Activated T-cell treated with anti-CD3 and anti-CD28 coated beads for 48 hours (primary cell): ENCODE results near the gene CDC37L1.

Experiments used
- DNase-seq: peaks from one replicate; pipeline ENCODE4 v3.0.0-alpha.2; 2020; ENCODE audit warnings: low read depth

Gene CDC37L1

DNA sequence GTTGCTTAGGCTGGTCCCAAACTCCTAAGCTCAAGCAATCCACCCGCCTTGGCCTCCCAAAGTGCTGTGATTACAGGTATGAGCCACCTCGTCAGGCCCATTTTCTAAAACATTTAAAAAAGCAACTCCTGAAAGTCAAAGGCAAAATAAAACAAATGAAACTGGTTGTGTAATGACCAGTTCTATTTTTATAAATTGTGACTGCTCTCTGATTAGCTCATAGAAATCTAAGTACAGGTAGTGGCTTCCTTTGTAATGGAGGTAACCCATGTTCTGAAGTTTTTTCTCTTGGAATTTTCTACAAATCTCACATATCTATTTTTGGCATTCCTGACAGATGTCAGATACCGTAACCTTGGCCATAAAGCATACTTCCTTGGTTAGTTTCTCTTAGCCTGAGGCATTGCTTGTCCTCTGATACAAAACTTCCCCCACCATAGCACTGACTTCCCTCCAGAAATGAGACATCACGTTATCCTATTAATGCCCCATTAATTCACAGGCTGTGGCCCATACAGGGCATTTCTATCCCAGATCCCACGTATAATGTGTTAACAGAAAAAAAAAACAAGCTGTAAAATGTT, 75.7 kb downstream of the CDC37L1 start:
- no peak for DNase-seq

- no peak for DNase-seq
Measured at GRCh38 chr9:4756420-4756819, 77.1 kb downstream of the CDC37L1 start.
